C4-2B (cell line): ENCODE data around the gene IRAK1.

Experiments used
- H3K27ac ChIP-seq: fragments of 450-650 bp; 2 replicates; pipeline ENCODE4 v1.5.1; 2017
- ZFX ChIP-seq: fragments of 450-650 bp; IDR thresholded peaks from 2 replicates; pipeline ENCODE4 v1.6.1; 2017
- TF ChIP-seq, protein P1 (sequence below): fragments of 450-650 bp; conservative IDR thresholded peaks from 2 replicates; pipeline ENCODE4 v1.5.1; 2017; ENCODE audit warnings: mild to moderate bottlenecking

IRAK1 gene

GRCh38 chrX:154025230-154025629 is 5.5 kb upstream of the IRAK1 start:
- TF ChIP-seq, protein P1, sequence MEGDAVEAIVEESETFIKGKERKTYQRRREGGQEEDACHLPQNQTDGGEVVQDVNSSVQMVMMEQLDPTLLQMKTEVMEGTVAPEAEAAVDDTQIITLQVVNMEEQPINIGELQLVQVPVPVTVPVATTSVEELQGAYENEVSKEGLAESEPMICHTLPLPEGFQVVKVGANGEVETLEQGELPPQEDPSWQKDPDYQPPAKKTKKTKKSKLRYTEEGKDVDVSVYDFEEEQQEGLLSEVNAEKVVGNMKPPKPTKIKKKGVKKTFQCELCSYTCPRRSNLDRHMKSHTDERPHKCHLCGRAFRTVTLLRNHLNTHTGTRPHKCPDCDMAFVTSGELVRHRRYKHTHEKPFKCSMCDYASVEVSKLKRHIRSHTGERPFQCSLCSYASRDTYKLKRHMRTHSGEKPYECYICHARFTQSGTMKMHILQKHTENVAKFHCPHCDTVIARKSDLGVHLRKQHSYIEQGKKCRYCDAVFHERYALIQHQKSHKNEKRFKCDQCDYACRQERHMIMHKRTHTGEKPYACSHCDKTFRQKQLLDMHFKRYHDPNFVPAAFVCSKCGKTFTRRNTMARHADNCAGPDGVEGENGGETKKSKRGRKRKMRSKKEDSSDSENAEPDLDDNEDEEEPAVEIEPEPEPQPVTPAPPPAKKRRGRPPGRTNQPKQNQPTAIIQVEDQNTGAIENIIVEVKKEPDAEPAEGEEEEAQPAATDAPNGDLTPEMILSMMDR = no peak
- no peak for TF ChIP-seq ZFX
- no peak overlapping the region for H3K27ac ChIP-seq

DNA sequence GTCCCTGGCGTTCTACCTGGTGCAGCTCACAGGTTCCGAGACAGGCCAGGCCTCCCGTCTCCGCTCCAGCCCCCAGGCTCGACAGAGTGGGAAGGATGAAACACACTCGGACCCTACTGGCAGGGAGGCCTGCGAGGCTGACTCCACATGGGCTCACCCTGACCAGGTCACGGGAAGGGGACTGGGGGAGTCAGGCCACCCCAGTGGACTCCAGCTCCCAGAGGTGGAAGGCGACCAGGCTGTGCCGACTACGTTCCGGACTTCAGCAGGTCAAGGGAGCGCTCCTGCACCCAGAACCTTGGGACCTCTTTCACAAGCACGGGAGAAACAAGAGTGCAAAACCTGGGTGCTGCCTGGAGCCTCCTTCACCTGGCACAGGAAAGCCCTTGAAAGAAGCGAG is 4.6 kb upstream of the IRAK1 start:
- TF ChIP-seq ZFX = no peak
- TF ChIP-seq, protein P1 = no peak
- no peak overlapping the region for H3K27ac ChIP-seq

DNA sequence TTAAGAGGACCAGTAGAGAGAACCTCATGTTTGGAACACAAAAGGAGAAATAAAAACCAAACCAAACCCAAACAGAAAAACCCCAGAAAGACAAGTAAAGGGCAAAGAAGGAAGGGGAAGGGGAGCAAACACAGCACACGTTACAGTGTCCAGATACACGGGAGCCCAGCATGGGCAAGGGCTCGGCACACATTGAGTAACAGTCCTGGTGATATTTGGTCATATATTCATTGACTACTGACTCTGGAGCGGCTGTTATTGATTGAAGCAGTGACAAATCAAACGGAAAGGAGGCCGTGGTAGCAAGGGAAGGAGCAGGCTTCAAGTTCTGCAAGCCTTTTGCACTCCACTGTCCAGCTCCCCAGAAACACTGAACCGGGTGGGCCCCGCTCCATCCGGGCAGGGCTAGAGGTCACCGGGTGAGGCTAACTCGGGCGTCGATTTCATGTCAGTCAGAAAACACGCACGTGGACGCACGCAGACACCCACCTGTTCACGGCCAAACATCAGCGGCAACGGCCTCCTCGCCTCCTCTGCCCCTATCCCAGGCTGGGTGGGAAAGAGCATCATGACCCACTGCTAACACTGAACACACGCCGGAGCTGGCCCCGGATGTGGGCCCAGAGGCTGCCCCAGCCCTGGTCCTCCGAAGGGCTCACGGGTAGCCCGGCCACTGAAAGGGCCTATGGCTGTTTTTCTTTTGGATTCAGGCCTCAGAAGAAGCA is 3.7 kb upstream of the IRAK1 start:
- TF ChIP-seq ZFX = no peak
- TF ChIP-seq, protein P1 = no peak
- H3K27ac ChIP-seq = no peak overlapping the region

- no peak overlapping the region for H3K27ac ChIP-seq
- TF ChIP-seq, protein P1 = no peak
- TF ChIP-seq ZFX = no peak
These were observed 2.4 kb upstream of the IRAK1 start for GRCh38 chrX:154022108-154022507.

- H3K27ac ChIP-seq = peak overlapping the region; percentile 99
- no peak for TF ChIP-seq ZFX
- TF ChIP-seq, protein P1 = no peak
These were observed 1.5 kb upstream of the IRAK1 start for GRCh38 chrX:154021131-154021611.

GRCh38 chrX:154020536-154021115 is 924 bp upstream of the IRAK1 start:
- no peak for TF ChIP-seq ZFX
- TF ChIP-seq, protein P1 = no peak
- peak overlapping the region; percentile 99 for H3K27ac ChIP-seq

DNA sequence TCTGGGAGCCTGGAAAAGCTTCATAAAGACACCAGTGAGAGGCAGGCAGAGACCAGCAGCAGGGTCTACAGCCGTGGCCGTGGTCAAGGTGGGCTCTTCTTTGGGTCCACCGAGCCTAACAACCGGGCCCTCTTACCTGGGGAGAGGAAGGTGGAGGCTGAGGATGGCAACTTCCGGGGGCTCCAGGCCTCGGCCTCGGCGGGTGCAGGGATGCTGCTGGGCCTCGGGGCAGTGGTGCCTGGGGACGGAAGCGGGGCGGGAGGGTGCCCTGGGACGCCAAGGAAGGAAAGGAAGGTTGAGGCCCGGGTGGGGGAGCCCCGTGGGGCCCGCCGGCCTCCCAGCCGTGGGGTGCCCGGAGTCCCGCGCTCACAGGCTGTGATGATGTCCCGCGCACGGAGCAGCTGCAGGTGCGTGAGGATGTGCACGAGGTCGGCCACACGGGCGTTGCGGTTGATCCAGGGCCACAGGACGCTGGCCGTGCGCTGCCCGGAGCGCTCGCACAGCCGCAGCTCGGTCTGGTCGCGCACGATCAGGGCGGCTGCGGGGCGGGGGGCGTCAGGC is 561 bp downstream of the IRAK1 start:
- peak overlapping the region; percentile 99 for H3K27ac ChIP-seq
- TF ChIP-seq, protein P1 = no peak
- TF ChIP-seq ZFX = no peak
